HG03064 (cell line): ENCODE data around the gene BPIFB4.

ENCODE experiments used
- ATAC-seq: cut with Tn5 transposase; IDR thresholded peaks from one replicate; pipeline ENCODE4 v1.9.1; 2021; ENCODE audit warnings: low read depth; ENCODE audit not compliant: unreplicated experiment

BPIFB4 gene

GRCh38 chr20:33154252-33154651 is 74.8 kb downstream of the BPIFB4 start:
- no peak for ATAC-seq

DNA sequence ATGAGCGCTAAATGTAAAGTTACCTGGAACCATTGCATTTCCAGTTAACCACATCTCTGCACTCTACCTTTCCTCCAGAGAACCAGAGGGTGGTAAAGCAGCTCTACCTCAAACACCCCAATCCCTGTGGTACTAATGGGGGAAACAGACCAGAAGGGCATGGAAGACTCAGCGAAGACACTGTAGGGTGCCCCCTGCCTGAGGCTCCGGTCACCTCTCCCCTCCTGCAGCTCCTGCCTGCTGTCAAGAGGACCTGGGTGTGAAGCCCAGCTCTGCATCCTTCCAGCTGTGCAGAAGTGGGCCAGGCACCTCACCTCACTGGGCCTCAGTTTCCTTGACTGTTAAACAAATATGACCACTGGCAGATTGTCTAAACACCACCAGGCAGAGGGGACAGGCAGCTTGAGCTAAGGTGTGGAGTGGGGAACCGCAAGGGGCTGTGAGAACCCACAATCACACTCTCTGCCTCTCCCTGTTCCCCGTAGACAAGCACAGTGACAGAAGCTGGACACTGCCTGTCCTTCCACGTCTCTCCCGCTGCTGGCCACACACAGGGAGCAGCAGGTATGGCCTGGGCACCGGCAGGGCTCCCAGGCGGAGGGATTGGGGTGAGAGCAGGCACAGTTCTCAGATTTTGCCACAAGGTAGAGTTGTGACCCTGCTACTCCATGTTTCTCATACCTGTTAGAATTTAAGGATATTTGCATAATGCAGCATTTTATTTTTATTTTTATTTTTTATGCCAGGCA is 79.4 kb downstream of the BPIFB4 start:
- ATAC-seq: no peak

DNA sequence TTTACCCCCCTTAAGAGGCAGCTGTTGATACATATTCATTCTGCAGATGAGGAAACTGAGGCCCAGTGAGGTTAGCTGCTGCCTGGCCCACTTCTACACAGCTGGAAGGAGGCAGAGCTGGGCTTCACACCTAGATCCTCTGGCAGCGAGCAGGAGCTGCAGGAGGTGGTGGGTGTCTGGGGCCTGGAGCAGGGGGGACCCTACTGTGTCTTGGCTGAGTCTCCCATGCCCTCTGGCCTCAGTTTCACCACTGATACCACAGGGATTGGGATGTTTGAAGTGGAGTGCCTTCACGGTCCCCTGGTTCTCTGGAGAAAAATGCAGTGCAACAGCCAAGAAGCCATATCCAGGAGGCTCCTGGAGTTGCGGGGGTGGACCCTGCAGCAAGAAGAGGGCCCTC is 80.3 kb downstream of the BPIFB4 start:
- ATAC-seq: no peak

DNA sequence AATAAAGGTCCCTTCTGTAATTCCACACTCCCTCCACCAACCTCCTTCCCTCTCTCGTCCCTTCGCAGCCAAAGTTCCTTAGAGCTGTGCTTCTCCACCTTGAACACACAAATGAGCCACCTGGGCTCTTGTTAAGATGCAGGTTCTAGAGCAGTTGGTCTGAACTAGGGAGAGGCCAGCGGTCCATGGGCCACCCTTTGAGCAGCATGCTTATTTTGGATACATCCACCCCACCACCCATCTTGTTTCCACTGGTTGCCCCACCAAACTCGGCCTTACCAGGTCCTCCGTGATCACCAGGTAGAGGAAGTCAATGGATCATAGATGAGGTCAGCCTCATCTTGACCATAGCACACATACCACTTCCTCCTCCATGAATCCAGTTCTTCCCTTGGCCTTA is 81.2 kb downstream of the BPIFB4 start:
- no peak for ATAC-seq
